ENCODE measurements around the gene TTBK1.

The TTBK1 gene

DNA sequence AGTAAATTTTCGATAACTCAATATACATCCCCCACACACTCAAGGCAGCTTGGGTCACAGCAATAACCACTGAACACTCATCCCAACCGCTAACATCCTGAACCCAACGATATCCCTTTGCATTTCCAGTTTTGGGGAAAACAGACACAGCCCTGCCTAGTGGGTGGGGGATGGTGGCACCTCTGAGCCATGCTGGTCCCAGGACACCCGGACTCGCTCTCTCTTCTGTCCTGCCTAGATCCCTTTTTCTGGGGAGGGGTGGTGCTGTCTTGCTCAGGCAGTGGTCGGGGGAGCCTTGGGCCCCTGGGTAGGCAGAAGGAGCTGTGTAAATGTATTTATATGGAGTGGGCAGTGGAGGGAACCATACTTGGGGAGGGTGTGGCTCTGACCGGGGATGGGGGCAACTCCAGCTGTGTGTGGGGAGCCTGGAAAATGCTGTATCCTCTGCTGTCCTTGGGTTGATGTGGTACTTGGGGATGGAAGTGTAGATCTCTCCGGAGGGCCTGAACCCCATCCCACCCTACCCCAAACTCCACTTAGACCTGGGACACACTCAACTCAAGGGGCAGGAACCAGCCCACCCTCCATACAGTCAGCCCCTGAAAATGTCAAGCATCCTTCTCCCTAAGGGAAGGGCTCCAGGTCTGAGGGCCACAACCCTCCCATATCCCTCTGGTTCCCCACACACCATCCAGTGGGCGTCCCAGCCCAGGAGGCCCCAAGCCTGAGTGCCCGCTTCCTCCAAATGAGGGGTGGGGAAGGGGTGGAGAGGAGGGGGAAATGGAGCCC lies 31.0 kb downstream of the TTBK1 start:
- no peak for DNase-seq

DNA sequence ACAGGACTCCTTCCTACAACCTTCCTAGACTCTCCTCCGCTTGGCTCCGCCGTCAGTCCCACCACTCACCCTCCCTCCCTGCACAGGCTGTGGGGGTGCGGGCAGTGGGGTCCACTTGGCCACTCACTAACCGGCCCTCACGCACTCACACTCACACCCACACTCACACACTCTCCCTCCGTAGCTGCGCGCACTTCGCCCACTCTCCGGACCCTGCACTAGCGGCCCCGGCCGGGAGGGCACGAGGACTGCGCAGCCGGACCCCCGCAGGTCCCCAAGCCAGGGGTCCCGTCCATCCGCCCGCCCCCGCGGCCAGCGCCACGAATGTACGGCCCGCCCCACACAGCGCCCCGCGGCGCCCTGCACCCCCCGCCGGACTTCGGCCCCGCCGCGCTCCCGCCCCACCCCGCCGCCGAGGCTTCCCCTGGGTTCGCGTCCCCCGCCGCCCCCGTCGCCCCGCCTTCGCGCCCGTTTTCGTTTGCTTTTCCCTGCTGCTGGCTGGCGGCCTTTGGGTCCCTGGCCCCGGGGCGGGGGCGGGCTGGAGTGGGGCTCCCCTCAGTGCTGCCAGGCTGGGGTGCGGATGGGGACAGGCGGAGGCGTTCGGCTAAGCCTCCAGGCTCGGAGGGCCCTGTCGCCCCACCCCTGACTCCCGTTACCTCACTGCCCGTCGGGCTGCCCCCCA lies 31.8 kb downstream of the TTBK1 start:
- no peak for DNase-seq

DNA sequence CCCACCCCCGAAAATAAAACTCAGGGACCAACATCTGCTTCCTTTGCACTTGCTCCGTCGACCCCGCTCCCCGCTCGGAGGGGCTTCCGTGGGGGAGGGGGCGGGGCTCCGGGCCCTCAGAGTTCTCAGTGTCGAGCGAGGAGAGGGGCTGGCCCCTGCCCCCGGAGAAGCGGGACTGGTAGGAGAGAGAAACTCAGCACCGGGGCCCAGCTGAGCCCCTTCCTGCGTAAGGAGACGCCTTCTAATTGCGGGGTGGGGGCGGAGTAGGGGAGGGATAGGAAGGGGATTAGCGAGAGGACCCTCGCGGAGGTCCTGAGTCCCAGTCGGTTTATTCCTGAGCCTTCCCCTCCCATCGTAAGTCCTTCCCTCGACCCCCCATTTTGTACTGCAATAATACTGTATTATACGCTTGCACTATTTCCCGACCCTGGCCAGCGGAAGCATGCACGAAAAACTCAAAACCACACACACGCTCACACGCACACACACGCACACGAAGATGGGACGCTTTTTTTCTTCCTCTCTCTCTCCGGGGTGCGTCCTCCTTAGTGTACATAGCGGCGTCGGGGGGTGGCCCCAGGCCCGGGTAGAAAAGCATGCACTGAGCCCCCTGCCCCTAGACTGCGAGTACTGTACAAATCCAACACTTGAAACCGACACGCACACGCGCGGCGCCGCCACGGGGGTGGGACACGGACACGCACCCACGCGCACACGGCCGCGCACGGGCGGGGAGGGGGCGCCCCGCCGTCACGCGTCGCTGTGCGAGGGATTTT lies 32.7 kb downstream of the TTBK1 start:
- peak; percentile 23 for DNase-seq

DNA sequence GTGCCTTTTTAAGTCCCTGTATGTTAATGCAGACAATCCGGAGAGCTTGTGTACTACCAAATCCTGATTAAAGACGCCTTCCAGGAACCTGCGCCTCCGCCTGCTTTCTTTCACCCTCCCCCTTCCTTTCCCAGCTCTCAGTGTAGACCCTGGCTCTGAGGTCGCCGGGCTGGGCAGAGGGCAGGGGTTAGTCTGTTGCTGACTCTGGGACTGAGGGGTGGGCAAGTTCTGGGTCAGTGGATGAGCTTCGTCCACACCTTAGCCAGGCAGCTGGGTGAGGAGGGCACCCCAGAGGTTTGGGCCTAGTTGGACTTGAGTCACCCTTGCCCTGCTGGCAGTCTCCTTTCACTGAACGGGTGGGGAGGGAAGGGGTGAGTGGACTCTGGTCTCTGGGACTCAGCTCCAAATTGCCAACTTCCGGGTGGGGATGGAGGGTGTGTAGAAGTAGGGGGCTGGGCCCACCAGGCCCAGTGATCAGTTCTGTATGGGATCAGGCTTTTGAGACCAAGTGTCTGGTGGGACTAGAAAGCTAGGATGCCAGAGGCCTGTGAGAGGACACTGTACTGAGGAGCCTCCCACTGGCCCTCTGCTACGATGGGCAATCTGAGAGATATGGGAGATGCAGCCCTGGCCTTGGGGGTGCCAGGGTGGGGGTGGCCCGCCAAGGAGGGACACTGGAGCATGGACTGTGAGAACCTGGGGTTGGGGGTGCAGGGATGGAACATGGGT lies 33.5 kb downstream of the TTBK1 start:
- no peak for DNase-seq

DNA sequence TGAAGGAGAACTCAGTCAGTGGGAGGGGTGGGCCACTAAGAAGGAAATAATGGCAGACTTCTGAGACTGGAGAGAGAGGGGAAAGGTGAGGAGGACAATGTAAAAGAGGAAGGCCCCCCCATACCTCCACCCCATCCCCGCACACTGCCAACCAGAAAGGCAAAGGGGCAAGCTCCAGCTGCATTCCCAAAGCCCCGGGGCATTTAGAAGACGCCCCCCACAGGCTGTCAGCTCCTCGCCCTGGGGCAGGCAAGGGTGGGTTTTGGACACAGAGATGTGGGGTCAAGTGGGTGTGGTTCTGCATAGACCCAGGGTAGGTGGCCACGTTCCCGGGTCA lies 34.0 kb downstream of the TTBK1 start:
- no peak for DNase-seq

DNA sequence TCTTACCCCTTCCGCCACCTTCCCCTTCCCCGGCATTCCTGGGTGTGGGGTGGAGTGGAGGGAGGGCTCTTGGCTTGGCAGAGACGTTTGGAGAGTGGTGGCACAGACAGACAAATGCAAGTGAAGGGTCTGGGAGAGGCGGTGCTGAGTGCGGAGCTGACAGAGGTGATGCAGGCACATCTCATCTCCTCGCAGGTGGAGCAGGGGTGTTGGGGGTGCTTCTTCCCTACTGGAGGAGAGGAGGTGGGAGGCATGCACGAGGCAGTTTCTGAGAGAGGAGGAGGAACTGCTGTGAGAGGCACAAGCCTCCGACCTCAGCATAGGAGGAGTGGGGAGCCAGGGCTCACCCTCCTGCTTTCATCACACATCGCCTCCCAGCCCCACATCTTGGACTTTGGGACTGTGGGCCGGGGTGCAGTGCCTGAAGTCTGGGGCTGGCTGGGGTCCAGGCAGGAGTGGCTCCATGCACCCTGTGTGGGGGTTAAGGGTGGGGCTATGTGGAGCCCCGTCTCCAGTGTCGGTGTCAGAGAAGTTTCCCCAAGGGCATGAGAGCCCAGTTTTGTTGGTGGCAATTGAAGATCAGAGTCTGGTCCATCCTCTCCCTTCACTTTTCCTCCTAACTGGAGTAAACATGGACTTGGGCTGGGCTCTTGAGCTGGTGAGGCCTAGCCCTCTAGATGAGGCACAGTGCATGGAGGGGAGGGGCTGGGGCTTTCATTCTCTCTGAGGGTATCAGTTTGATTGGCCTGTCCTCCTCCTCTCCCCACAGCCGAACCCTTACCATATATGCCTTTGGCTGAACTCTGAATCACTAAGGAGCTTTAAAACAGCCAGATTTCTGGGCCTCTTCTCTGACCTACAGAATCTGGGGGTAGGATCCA lies 34.6 kb downstream of the TTBK1 start:
- DNase-seq, result peak; percentile 35

DNA sequence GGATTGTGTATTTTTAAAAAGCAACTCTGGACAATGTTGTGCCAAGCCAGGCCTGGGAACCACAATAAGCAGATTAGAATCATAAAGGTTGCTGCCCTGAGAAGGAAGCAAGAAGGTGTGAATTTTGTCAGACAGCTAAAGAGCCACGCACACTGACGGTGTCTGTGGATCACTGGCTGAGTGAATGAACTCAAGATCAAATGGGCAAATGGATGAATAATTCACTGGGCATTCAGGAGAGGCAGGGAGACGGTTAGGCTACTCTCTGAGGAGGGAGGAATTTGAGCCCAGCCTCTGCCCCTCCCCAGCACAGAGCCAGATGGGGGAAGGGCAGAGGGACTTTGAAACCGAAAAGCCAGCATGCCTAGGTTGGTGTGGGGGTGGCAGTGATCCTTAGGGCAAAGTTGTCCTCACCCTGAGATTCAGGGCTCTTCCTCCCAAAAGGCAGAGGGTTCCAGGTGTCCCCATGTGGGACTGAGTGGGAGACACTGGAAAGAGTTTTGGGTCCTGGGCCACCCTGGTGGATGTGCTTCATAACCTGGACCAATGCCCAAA lies 35.3 kb downstream of the TTBK1 start:
- peak; percentile 67 for DNase-seq

DNA sequence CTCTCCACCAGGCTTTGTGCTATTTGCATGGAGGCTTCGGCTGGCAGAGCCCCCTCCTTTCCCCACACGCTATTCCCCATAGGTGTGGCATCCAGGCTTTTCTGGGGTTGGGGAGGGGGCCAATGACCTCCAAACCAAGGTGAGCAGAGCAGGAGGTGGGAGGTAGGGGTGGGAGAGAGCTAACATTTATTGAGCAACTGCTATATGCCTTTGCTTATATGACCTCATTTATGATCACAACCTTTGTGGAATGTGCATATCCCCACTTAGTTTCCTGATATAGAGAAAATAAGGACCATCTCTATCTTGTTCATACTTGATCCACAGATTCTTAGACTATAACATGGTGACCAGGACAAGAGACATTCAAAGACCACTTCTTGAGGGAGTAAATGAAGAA lies 37.0 kb downstream of the TTBK1 start:
- DNase-seq, result no peak

DNA sequence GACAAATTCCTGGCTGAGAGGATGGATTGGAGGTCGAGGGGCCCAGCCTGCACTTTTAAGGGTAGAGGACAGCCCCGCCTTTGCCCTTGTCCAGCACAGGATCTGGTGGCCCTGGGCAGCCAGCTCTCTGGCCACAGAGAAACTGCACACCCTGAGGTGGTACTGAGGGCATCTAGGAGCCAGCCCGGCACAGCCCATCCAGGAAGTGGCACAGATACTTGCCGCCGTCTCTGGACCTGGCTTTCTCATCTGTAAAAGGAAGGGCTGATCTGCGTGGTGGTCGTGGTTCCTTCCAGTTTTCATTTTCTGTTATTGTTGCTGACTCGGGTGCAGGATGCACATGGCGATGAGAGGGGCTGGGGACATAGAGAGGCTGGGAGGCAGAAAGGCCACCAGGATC lies 38.8 kb downstream of the TTBK1 start:
- DNase-seq, result no peak

DNA sequence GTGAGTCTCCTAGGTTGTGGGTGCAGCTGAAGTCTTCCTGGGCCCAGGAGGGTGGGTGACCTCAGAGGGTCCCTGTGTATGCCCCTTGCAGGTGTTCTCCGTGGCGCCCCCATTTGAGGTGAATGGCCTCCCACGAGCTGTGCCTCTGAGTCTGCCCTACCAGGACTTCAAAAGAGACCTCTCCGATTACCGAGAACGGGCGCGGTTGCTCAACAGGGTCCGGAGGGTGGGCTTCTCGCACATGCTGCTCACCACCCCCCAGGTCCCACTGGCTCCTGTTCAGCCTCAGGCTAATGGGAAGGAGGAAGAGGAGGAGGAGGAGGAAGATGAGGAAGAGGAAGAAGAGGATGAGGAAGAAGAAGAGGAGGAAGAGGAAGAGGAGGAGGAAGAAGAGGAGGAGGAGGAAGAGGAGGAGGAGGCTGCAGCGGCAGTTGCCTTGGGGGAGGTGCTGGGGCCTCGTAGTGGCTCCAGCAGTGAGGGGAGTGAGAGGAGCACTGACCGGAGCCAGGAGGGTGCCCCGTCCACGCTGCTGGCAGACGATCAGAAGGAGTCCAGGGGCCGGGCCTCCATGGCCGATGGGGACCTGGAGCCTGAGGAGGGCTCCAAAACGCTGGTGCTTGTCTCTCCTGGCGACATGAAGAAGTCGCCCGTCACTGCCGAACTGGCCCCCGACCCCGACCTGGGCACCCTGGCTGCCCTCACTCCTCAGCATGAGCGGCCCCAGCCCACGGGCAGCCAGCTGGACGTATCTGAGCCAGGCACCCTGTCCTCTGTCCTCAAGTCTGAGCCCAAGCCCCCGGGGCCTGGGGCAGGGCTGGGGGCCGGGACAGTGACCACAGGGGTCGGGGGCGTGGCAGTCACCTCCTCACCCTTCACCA lies 39.6 kb downstream of the TTBK1 start:
- DNase-seq, result no peak

DNA sequence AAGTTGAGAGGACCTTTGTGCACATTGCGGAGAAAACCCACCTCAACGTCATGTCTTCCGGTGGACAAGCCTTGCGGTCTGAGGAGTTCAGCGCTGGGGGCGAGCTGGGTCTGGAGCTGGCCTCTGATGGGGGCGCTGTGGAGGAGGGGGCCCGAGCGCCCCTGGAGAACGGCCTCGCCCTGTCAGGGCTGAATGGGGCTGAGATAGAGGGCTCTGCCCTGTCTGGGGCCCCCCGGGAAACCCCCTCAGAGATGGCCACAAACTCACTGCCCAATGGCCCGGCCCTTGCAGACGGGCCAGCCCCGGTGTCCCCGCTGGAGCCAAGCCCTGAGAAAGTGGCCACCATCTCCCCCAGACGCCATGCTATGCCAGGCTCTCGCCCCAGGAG lies 40.2 kb downstream of the TTBK1 start:
- no peak for DNase-seq

DNA sequence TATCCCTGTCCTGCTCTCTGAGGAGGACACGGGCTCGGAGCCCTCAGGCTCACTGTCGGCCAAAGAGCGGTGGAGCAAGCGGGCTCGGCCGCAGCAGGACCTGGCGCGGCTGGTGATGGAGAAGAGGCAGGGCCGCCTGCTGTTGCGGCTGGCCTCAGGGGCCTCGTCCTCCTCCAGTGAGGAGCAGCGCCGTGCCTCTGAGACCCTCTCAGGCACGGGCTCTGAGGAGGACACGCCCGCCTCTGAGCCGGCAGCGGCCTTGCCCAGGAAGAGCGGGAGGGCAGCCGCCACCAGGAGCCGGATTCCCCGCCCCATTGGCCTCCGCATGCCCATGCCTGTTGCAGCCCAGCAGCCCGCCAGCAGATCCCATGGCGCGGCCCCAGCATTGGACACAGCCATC lies 40.6 kb downstream of the TTBK1 start:
- DNase-seq, result no peak

DNA sequence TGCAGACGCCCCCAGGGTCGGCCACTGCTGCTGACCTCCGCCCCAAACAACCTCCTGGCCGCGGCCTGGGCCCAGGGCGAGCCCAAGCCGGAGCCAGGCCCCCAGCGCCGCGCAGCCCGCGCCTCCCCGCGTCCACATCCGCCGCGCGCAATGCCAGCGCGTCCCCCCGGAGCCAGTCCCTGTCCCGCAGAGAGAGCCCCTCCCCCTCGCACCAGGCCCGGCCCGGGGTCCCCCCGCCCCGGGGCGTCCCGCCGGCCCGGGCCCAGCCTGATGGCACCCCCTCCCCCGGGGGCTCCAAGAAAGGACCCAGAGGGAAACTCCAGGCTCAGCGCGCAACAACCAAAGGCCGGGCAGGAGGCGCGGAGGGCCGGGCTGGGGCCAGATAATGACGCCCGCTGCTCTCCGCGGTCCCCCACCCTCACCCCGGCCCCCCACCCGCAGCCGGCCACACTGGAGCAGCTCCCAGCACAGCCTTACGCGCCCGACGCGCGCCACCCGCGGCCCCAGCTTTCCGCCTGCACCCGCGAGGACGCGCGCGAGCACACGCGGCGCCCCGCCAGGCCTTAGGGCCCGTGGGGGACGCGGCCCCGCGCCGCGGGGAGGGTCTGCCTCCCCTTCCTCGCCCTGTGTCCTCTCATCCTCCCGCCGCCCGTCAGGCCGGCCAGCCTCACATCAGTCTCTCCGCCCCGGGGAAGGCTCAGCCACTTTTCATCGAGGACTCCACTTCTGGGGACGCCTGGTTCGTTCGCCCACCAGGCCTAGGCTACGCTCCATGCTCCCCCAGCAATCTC lies 41.9 kb downstream of the TTBK1 start:
- DNase-seq, result no peak

DNA sequence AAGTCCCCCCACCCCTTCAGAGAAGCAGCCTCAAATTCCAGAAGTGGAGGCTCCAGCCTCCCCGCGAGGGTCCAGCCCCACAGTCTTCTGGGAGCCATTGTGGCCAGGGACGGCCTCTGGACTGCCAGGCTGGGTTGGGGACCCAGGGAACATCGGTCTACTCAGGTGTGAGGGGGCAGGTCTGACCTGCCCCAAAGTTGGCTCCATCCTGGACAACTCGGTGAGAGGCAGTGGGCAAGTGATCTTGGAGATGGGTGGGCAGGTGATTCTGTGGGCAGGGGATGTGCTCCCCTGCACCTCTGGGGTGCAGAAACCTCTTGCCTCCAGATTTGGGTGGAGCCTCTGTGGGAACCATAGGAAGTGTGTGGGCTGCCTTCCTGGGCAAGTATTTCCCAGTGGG lies 42.6 kb downstream of the TTBK1 start:
- DNase-seq, result no peak

DNA sequence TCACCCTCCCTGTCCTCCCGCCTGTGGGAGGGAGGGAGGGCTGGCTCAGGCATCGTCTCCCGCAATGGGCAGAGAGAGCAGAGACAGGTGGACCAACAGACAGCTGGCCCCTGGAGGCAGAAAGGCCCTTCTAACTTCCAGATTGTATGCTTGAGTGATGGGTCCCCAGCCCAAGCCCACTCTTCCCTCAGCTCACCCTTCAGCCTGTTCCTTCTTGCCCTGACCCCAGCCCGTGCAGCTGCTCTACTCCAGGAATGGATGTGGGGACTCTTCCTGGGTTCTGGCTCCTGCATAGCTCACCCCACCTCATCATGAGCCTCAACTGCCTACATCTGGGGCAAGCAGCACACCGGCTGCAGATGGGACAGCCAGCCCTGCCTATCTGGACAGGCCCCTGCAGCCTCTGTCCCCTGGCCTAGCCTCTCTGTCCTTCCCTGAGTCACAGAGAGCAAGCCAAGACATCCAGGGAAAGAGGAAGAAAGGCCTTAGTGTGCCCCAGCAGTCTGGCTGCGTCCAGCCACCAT lies 43.2 kb downstream of the TTBK1 start:
- DNase-seq, result no peak

DNA sequence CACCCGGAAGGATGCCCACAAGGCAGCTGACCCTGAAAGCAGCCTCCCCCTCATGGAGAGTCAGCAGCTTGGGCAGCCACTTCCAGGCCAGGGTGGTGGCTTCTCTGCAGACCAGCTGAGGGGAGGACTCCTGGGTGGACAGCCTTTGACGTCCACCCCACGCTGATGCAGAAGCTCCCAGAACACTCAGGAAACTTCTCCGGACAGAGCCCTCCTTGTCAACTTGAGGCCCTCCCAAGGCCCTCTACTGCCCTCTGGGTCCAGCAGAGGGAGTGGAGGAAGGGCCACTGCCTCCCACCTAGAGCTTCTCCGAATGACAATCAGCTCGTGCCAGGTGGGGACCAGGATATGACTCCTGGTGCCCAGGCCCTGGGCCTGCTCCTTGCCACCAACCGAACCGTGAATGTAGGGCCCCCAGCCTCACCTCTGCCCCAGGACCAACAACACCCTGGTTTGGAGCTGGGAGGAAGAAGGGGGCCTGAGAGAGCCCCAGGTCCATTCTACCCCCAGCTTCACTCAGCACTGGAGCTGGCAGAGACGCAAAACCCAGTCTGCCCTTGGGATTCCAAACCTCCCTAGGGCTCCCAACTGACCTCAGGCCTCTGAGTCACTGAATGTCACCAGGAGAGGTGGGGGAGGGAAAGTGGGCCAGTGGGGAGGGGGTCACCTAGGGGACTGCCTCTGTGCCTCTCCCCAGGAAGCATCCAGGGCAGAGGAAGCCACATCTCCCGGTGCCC lies 43.9 kb downstream of the TTBK1 start:
- DNase-seq, result no peak

DNA sequence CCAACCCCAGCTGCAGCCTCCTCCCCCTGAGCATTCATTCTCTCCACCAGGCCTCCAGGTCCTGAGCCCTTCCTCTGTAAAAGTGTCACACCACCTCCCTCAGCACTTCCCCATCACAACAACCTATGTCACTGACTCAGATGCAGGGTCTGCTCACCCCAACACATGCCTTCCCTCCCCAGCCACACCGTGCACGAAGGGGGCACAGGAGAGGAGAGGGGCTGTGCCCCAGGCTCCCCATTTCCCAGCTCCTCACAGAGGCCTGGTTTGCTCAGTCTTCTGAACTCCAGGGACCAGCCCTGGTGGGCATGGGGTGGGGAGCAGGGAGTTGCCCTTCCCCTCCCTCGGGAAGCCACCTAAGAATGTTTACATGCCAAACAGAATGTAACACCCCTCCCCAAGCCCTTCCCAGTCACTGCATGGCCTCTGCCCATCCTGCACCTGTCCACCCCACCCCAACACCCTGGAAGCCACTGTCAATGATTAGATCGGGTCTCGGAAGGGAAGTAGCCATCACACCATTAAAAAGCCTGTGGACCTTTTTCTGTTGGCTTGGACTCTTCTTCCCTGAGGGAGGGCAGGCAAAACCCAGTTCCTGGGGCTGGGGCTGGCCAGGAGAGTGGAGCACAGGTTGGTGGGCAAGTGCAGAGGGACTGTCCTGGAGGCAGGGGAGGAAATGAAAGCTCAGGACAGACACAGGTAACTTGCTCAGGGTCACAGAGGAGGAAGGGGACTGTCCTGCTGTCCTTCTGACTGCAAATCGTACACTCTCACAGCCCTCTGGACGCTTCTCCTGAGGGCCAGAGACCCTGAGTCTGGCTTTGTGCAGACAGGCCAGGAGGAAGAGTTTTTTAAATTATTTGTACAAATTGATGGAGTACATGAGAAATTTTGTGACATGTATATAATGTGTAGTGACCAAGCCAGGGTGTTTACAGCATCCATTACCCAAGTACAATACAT lies 44.7 kb downstream of the TTBK1 start:
- DNase-seq, result no peak

Data from fibroblast of upper back skin (primary cell).